ENCODE results near the gene ZNFX1.

ZNFX1 gene

DNA sequence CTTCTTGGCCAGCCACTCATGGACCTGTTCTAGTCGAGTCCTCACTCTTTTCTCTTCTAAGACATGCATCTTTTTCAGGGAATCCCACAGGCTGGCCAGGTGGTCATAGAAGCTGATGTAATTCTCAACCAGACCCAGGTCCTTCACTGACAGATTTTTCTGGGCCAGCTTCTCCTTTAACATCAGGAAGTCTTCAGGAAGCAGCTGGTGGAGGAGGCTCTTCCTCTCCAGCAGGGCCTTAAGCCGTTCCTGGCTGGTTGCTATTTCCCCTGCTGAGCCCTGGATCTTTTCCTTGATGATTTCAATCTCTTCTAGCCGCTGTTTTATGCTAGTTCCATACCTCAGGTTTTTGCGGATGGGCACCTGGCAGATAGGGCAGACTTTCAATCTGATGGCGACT lies 30.1 kb downstream of the ZNFX1 start:
- no peak for DNase-seq

DNA sequence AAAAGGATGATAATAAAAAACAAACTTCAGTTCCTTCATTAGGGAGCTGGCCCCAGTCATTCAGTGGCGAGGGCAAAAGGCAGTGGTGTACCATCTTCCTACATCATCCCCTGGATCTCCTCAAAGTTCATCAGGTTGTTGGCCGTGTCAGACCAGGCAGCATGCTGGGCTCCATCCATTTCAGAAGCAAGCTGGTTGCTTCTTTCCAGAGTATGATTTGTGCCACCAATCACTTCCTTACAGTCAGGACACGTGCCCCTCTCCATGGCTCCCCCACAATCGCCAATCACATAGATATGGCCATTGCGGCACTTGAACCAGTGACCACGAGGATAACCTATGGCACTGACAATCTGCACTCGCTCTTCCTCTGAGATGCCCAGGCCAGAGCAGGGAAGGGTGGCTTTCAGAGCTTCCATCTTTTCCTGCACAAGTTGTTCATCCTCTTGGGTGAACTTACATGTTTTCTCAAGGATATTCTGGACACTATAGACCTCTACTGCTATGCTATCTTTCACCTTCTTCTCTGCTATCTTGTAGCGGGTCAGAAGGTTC lies 30.6 kb downstream of the ZNFX1 start:
- no peak for DNase-seq

DNA sequence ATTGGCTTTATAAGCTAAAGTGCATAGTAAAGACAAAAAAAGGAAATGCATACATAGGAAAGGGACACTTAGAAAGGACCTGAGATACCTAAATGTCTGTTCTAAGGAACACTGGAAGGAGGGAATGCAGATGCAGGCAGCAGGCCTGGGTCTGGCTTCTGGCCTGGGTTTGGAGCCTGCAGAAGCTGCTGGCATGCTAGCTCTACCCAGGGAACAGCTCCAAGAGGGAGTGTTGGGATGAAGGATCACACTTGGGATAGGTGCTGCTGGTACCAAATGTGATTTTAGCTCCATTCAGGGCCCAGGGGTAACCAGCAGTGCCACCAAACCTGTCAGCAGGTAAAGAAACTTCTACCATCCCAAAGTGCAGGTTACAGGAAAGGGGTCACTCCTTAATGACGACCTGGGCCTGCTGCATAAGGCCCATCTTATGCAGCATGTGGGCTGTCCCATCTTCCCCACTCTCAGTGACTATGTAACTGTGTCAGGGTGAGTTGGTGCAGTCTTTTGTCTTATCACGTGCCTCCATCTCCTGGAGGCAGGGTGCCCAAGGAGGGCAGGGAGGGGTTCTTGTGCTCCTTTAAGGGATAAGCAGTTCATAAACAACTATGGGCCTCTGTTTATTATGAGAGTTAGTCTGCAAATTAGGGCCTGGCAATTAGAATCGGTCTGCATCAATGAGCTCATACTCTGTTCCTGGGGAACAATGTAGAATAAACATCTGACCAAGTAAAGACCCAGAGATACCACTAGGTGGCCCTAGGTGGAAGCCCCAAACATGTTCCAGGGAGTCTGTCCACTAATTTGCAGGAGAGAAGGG lies 31.7 kb downstream of the ZNFX1 start:
- DNase-seq: peak in 2 of 6 experiments; percentile 13 to 20

DNA sequence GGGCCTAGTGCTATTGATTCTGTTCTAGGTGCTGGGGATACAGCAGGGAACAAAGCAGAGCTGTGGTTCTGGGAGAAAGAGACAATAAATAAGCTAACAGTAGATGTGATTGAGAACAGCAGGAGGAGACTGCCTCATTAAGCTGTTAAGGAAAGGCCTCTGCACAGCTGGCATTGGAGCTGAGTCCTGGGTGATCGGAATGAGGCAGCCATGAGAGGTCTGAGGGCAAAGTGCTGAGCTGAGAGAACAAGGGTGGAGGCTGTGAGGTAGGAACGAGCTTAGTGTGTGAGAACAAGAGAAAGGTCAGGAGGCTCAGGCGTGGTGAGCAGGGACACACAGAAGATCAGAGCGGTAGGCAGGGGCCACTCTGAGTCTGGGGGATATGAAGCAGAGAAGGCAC lies 40.3 kb downstream of the ZNFX1 start:
- DNase-seq: no peak

DNA sequence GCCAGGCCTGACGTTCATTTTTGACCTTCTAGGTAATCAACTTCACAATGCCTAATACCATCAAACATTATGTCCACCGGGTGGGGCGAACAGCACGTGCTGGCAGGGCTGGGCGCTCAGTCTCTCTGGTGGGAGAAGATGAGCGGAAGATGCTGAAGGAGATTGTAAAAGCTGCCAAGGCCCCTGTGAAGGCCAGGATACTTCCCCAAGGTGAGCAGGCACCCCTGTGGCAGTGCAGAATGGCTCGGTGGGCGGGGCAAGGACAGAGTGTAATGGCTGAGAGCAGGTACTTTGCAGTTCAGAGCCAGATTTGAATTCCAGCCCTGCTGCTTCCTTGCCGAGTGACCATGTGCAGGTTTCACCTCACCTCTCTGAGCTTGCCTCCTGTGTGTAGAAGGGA lies 41.6 kb downstream of the ZNFX1 start:
- DNase-seq: no peak

DNA sequence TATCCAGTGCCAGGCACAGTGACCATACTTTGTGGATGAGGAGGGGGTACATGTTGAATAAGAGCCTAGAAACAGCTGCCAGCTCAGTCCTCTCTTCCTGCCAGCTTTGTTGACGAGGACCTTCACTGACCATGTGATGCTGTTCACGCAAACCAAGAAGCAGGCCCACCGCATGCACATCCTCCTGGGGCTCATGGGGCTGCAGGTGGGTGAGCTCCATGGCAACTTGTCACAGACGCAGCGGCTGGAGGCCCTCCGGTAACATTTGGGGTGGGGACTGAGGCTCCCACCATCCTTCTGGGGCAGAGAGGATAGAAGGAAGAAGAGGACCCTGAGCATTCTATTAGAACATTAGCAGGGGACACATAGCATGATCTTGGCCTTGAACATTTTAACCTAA lies 43.0 kb downstream of the ZNFX1 start:
- DNase-seq: no peak

DNA sequence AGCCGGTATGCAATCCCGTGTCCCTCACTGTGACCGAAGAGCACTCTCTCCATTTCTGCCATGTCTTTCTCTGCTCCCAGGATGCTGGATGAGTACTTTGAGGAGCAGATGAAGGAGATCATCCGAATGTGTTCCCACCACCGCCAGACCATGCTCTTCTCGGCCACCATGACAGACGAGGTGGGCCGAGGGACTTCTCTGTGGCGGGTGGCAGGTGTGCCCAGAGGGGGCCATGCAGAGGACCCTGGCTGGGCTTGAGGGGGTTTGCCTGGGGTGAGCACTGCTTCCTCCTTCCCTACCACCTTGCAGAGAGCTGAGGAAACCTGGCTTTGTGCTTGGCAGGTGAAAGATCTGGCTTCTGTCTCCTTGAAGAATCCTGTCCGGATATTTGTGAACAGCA lies 44.6 kb downstream of the ZNFX1 start:
- no peak for DNase-seq

DNA sequence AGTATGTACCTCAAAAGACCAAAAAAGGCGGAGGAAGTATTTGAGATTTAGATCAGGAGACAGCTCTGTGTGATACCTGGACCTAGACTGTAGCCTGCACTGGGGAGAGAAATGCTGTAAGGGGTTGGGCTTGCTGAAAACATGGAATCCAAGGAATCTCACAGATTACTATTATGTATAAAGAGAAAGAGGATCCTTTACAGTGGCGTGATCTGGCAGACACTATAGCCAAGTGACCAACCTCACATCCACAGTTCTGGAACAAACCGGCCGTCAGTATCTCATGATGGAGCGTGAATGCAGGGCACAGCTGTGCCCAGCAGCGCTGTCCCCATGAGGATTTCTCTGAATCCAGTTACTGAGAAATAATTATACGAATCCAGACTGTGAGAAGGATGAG lies 46.4 kb downstream of the ZNFX1 start:
- DNase-seq: no peak

DNA sequence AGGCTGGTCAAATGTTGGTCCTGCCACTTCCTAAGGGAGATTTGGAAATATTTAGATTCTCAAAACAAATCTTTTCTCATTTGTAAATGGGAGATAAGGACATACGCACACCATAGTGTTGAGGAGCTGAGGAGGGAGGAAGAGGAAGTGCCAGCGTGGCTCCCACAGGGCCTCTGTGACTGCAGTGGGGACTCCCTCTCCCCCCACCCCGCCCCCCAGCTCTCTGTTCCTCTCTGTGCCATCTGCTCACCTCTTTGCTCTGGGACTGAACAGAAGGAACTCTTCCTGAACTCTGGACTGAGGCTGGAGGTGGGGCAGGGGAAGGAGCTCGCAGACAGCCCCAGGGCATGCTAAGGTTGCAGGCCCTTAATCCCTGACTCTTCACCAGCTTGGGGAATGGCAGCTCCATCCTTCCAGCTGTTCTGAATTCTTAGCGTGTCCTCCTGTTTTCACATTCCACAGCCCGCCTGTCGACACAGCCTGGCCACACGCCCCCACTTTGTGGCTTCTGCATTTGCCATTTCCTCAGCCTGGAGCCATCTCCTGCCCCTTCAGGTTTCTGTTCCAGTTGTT lies 47.2 kb downstream of the ZNFX1 start:
- no peak for DNase-seq

DNA sequence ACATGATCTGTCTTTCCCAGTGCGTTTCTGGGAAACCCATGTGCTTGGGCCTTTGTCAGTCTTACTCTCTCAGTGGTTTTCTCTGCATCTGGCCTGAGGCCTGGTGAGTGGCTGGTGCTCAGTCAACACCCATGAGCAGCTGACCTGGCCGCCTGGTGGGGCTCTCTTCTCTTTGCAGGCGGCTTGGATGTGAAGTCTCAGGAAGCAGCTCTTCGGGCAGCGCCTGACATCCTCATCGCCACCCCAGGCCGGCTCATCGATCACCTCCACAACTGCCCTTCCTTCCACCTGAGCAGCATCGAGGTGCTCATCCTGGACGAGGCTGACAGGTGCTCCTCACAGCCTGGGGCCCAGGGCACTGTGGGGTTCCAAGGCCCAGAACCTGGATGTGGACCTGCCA lies 47.8 kb downstream of the ZNFX1 start:
- no peak for DNase-seq

DNA sequence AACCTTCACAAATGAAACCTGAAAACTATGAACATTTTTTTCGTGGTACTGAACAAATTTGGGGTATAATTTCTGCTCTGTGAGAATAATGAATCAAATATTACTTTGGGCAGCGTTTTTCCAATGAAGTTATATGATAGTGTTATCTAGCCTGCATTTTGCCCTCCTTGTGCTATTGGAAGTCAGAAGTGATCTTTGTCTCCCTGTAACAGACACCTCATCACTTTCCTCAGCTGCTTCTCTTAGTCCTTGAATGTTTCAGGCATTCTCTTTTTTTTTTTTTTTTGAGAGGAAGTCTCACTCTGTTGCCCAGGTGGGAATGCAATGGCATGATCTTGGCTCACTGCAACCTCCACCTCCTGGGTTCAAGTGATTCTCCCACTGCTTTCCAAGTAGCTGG lies 48.5 kb downstream of the ZNFX1 start:
- no peak for DNase-seq

DNA sequence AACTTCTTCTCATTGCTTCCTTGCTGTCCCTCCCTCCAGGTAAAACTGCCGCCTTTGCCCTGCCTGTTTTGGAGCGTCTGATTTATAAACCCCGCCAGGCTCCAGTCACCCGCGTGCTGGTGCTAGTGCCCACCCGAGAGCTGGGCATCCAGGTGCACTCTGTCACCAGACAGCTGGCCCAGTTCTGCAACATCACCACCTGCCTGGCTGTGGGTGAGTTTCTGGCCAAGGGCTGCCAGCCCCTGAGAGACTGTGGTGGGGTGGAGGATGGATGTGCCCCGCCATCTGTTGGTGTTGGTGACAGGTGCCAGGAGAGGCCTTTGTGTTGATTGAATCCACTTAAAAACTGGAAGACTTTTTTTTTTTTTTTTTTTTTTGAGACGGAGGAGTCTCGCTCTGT lies 49.2 kb downstream of the ZNFX1 start:
- no peak for DNase-seq

DNA sequence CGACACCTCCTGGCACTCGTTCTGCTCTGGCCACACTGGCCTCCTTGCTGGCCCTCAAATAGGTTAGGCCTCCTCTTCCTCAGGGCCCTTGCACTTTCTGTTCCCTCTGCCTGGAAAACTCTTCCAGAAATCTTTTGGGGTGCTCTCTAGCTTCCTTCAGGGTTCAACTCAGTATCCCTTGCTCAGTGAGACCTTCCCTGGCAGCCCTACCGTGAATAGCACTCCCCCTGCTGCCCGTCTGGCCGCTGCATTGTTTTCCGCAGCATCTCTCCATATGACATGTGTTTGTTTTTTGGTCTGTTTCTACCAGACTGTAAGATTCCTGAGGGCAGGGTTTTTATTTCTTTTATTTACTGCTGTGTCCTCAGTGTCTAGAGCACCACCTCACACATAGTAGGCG lies 52.0 kb downstream of the ZNFX1 start:
- DNase-seq: no peak

DNA sequence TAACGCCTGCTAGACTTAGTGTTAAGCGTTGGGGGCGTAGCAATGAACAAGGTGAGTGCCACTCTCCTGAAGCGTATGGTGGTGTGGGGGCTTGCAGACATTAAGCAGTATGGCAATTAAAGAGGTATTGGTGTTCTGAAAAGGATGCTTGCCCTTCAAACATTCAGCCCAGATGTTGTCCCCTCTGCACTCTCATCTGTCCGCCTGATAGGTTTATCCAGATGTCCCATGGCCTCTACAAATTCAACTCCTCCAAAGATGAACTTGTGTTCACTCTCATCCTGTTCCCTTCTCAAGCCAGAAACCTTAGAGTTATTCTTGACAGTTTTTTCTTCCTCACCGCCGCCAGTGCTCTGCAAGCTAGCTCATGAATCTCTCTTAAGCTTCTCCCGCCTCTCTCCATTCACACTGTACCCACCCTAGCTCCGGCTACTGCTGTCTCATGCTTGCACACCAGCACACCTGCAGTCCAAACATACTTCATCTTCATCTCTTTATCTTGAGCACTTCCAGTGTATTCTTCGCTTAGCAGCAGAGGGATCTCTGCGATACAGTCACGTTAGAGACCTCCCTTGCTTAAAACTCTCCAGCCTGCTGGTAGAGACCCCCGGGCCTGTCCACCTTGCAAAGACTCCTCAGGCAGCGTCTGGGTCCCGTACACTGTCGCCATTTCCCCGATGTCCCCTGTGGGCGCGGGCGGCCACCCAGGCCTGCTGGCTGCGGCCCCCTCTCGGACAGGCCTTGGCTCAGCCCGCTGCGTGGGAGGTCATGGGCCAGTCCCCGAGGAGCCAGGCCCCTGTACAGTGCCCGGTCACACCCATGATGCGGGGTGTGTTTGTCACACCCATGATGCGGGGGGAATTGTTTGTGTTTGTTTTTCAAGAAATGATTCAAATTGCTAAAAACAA lies 57.7 kb downstream of the ZNFX1 start:
- DNase-seq: no peak

DNA sequence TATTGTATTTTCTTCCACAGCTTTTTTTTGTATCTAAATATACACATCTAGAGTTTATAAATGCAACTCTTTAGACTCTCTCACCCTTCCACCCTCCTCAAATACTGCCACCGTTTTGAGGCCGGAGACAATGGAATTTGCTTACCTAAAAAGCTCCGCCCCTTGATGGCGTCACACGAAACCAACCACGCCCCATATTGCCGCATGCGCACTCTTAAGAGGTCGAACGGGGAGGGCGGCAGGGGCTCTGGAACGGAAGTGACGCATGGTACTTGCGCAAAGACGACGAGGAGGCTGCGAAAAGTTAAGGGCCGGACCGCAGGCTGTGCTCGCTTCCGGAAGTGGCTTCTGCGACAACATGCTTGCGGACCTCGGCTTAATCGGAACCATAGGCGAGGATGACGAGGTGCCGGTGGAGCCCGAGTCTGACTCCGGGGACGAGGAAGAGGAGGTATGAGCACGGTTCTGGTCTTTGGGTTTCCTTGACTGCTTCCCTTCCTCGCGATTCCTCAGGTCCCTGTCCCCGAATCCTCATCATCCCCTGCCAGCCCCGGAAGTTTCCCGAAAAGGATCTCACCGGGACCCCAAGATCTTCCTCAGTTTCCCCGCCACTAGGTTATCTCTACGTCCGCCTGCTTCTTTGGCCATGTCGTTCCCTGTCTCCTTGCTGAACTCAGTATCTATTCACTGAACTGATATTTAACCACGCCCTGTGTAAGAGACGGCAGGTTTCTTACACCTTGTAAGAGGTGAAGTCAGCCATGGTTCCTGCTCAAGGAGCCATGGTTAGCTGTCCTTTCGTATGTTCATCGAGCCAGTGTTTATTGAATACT lies 58.5 kb downstream of the ZNFX1 start, which contains the start of gene DDX27:
TSS of gene DDX27 (plus strand) at position 326 of the 833 bp plus-strand sequence. CDS start at position 359, 33 bp downstream.
- peak; percentile 92 to 98 (median 96) for DNase-seq

DNA sequence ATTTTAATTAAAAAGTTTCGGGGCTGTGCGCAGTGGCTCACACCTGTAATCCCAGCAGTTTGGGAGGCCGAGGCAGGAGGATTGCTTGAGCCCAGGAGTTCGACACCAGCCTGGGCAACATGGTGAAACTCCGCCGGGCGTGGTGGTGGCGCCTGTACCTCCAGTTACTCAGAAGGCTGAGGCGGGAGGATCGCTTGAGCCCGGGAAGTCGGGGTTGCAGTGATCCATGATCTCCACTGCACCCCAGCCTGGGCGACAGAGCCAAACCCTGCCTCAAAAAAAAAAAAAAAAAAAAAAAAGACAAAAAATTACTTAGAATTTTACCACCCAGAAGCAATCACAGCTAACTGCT lies 59.1 kb downstream of the ZNFX1 start:
- DNase-seq: peak in 2 of 6 experiments; percentile 16 to 19

DNA sequence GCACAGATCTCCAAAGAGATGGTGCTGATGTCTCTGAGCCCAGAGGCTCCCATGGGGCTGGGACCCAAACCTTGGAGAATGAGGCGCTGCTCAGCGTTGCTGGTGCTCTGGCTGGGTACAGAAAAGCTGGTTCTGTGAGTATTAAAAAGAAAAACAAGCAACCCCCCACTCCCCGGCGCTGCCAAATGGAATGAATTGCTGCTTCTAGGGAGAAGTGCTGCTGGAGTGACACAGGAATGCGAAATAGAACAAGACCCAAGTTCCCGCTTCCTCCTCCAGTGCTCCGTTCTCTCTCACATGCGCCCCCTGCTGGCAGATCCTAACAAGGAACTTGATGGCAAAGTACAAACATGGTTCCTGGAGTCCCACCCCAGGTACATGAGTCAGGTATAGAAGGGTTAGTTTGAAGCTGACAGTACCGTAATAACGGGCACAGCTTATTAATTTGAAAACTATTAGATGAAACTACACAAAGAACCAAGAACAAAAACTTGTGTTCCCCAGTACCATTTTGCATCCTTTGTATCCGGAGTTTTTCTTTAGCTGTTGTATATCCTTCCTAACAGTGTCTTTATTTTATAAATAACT lies 60.8 kb downstream of the ZNFX1 start:
- peak; percentile 75 to 92 (median 88) for DNase-seq

DNA sequence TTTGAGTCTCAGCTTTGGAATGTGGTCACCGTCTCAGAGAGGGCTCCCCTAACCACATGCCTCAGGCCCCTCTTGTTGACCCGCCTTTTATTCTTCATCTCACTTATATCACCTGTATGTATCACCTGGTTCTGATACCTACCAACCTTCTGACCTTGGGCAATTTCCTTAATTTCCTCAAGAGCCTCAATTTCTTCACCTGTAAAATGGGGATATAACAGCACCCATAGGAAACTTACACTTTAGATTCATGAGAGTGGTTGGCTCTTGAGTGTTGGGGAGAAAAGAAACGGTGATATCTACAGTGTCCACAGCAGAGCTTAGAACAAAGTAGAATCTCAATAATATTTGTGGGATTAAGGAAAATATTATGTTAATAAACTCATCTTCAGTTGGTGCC lies 62.6 kb downstream of the ZNFX1 start:
- no peak for DNase-seq

DNA sequence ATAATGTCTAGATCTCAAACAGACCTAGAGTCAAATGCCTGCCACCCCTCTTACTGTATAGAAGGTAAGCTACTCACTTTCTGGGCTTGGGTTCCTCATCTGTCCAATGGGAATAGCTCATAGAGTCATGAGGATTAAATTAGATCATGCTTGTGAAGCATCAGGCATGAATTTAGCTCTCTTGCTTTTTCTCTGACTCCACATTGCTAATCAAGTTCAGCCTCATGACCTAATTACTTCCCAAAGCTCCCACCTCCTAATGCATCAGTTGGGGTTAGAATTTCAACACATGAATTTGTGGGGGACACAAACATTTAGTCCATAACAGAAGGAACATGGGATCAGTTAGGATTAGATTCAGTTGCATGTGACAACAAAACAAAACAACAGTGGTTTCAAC lies 63.3 kb downstream of the ZNFX1 start:
- no peak for DNase-seq

DNA sequence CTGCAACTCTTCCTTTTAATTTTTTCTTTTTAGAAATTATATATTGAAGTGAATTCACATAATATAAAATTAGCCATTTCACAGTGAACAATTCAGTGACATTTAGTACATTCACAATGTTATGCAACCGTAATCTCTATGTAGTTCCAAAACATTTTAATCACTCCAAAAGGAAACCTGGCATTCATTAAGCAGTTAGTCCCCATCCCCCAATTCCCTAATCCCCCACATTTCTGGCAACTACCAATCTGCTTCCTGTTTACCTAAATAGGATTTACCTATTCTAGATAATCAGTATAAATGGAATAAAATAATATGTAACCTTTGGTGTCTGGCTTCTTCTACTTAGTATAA lies 67.1 kb downstream of the ZNFX1 start:
- no peak for DNase-seq

DNA sequence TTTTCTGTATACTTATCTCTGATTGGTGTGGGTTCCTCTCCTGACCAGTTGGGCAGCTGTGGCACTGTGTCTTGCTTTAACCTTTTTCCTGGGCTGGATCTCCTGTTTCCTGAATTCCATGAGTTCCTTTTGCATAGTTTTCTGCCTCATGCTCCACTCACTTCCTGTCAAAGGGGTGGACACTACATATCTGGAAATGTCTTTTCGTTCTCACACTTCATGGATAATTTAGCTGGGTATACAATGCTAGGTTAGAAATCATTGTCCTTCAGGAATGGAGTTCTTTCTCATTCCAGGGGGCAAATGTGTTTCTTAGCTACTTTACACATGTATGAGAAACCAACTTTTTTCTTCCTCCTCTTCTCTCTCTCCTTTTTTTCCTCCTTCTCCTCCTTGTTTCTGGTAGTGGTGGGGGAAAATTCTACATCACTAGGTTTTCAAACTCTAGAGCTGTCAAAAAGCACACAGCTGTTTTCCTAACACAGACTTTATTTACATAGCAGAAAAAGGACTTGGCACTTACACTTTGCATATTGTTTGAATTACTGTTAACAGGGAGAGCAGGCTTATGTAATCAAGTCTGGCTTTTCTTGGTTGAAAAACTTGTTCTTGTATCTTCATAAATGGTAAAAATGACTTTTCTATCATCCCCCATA lies 67.6 kb downstream of the ZNFX1 start:
- DNase-seq: no peak

DNA sequence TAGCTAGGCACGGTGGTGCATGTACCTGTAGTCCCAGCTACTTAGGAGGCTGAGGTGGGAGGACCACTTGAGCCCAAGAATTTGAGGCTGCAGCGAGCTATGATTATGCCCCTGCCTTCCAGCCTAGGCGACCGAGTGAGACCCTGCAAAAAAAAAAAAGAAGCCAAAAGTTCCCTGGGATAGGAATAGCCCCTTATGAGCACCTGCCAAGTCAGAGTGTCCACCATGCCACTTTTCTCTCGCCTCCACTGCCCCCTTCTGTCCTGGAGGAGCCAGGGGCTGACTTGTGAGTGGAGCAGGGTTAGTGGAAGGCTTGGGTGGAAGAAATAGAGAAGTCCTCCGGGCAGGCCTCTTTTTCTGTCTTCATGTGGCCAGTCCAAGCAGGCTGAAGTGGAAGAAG lies 70.8 kb downstream of the ZNFX1 start:
- DNase-seq: no peak
